Femur (tissue), 1 donor: ENCODE results near the gene NRXN3.

ENCODE experiments used
- DNase-seq: peaks from one replicate; pipeline ENCODE4 v3.0.0-alpha.2; 2017

Gene NRXN3

DNA sequence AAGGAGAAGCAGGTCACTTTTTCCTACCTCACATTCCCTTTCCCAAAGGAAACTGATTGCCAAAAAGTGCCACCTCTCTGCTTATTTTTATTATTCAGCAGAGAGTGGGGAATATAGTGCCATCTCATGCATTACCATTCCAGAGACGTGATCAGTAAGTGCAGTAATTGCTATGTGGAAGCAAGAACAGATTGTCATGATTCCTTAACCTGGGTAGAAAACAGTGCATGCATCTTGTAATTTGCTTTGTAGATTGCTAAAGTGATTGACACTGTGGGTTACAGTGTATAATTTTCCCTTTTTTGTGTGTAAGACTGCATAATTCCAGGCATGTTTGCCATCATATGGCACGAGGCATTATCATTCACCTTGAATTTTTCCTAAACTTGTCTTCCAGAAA, 1708.6 kb downstream of the NRXN3 start:
- DNase-seq = no peak

DNA sequence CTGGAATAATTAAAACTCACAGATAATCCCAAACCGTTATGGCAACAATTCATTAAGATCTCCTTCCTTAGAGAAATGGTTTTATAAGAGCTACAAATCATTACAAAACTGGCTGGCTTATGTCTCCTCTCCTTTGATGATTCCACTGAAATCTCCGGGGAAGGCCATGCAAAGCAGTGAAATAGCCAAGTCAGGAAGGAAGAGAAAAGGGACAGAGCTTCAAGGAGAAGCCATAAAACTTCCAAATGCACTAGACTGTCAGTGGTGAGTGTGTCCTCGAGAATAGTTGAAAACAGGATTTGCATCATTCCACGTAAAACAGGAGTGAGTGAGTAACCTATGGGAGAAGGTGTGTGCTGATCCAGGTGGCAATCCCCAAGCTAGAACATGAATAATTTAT, 1711.1 kb downstream of the NRXN3 start:
- no peak for DNase-seq

DNA sequence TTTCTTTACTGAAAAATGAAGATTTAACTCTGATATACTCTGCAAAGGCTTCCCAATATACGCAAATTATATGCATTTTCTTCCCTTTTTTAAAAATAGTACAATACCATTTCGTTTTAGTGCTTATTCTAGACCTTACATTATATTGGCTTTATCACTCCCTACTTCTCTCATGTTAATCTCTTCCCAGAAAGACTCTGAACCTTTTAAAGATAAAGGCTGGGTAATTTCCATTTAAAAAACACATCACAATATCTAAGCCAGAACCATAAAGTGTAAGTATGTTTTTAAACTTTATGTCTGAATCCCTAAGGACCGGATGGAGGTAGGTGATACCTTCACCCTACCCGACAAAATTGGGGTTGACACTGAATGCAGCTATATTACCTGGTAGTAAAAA, 1720.4 kb downstream of the NRXN3 start:
- no peak for DNase-seq

DNA sequence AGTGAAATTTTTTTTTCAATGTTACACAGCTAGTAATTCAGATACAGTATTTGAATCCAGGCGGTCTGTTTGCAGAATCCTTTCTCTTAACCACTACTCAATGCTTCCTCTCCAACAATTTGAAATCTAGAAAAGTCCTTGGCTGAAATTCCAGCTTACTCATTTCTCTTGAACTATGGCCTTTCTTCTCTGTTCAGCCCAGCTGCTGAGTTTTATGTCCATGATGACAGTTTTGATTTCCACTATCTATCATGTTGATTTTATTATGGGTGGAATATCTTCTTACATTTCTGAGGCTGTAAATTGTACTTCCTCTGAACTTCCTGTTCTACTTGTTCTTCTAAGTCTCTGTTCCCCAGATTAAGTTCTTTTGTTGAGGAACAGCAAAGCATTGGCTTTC, 1725.8 kb downstream of the NRXN3 start:
- DNase-seq = no peak

DNA sequence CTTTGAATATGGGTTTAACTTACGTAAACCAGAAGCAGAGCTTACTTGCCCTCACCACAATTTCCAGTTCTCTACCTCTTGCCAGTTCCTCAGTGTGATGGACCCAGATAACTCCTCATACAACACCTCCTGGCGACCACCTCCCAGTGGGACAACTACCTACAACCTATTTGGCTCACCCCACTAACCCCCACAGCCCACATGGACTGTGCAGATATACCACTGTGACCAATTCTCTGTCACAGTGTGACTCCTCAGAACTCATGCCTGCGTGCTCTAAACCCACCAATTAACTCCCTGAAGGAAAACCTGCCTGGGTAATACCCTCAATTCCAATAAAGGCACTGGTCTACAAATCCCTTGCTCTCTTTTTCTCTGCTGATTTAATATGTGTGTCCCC, 1729.4 kb downstream of the NRXN3 start:
- no peak for DNase-seq

DNA sequence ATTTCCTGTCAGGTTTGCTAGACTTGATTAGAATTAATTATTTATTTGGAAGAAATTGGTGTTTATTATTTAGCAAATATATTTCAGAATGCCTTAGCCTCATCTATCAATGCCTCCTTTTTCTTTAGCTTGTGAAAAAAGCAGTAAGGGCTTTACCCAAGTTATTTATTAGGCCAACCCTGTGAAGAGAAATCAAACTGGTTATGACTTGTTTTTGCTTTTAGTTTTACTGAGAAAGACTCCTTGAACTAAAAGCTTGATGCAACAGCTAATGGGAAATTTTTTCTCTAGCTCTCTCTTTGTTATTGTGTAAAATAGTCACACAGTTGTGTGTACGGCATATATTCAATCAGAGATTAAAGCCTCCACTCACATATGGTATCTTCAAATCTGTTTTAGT, 1734.3 kb downstream of the NRXN3 start:
- no peak for DNase-seq

DNA sequence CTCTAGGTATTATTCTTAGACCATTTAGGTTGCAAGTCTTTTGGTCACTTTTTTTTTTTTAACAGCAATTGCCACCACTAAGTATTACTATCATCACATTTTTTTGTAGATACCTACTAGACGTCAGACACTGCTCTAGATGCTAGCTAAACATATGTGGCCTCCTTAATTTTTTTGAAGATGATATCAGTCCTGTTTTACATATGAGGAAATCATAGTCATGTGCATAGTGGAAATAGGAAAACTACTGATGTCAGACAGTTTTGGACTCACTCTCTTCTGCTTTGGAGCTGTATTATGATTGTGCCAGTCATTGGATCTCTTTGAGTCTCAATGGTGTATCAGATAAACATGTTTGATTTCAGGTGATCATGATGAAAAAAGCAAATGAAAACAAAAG, 1736.8 kb downstream of the NRXN3 start:
- no peak for DNase-seq

DNA sequence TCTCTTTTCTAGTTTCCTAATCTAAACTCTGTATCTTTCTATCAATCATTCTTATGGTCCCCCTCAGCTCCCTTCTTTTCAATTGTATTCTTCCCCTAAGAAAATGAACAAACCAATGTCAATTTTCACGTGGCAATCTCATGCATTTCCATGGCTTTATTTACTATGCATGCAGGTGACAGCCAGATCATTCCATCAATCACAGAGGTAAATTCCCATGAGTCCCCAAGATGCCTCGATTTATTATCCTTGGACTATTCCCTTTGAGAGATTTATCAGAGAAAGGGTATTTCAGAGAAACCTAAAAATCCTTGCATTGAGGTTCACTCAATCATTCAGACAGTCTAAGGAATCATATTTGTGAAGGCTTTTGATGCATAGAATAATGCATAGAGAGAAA, 1739.9 kb downstream of the NRXN3 start:
- DNase-seq = no peak

DNA sequence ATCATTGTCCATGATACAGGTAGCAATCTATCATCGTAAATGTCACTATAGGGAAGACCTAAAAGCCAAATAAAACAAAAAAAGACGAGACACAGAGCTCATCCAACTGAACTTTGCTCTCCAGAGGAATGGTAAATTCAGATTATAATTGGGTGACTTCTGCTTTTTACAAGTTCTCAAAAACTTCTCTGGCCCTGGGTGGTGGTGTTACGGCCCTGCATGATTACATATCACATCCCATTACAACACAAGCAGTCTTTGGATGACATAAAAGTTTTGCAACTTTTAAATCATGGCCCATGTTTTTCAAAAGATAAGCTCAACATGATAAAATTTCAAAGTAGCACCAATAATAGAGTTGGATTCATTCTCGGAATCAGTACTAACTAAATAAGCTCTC, 1741.6 kb downstream of the NRXN3 start:
- no peak for DNase-seq

DNA sequence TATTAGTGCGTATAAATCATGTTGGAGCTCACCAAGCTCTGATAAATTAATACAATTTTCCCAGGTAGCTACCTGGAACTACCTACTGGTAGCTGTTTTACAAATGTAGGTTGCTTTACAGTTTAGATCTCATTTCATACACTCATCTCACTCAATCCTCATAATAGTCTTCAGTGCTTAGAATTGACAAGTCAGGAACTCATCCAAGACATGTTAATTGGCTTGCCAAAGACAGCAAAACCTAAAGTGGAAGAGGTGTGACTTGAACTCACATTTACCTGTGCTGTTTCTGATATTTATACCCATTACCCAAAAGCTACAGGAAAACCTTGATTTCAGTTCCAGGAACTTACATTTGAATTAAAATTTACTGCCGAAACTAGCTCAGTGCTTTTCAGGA, 1744.4 kb downstream of the NRXN3 start:
- DNase-seq = no peak

DNA sequence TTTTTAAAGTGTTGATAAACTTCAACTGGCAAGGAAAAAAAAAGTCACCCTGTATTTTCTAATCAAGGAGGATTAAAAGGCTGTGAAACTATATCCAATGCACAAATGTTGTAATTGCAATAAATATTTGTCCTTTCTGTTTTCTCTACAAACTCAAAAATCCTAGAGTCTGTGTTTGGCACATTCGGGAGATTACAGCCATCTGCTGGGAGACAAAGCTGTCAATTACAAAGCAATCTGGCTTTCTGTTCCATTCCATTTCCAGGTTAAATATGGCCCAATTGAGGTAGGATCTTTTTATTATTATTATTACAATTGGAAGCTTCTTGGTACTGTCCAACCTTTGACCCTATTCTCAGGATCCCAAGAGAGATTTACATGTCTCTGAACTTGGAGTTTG, 1745.2 kb downstream of the NRXN3 start:
- DNase-seq = no peak

DNA sequence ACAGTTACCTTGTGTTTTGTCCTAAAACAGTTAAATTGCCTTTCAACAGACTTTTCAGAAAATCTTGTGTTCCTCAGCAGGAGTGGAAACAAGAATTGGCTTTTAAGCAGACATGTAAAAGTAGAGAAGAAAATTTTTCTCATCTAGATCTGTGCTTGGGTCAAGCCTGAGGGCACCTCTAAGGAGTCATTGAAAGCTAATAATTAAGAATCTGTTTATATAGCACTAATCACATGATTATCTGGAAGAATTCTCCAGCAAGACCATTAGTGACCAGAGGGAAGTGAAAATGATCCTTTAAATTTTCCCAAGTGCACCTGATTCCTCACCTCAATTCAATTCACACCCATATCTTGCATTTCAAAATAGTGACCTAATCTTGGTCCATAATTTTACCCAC, 1746.1 kb downstream of the NRXN3 start:
- no peak for DNase-seq

DNA sequence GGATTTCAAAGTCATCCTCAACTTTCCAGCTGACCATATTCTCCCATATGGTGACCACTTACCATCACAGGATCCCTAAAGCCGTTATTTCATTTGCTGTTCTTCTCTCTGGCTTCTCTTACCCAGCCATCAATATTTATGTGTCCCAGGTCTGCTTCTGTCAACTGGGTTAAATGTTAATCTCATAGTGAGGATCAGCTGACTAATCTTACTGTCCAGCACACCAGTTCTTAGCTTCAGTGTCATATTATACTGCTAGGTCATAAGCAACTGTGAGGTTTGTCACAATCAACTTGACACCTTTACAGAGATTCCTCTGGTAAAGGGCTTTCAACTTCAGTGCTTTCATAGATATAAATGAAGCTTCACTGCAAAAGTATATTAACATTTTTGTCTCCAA, 1746.7 kb downstream of the NRXN3 start:
- no peak for DNase-seq
